ENCODE results near the gene KRT72.

GRCh38 chr12:52628841-52629240 is 27.6 kb upstream of the KRT72 start:
- TF ChIP-seq, protein P1, sequence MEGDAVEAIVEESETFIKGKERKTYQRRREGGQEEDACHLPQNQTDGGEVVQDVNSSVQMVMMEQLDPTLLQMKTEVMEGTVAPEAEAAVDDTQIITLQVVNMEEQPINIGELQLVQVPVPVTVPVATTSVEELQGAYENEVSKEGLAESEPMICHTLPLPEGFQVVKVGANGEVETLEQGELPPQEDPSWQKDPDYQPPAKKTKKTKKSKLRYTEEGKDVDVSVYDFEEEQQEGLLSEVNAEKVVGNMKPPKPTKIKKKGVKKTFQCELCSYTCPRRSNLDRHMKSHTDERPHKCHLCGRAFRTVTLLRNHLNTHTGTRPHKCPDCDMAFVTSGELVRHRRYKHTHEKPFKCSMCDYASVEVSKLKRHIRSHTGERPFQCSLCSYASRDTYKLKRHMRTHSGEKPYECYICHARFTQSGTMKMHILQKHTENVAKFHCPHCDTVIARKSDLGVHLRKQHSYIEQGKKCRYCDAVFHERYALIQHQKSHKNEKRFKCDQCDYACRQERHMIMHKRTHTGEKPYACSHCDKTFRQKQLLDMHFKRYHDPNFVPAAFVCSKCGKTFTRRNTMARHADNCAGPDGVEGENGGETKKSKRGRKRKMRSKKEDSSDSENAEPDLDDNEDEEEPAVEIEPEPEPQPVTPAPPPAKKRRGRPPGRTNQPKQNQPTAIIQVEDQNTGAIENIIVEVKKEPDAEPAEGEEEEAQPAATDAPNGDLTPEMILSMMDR (conservative IDR thresholded peaks at IDR 0.05) = no peak
- TF ChIP-seq EZH2 (IDR thresholded peaks at IDR 0.05; ENCODE audit: low read depth) = no peak

Data from PC-9 (cell line).